Testis (tissue), 2 donors: ENCODE data around the gene MANBA.

Experiments used
- CTCF ChIP-seq, 3 experiments: fragments of 450-650 bp in 2 of 3; fragments of 200-600 bp in 1 of 3; sonication (generic) in 1 of 3; IDR thresholded peaks; one replicate each; pipeline ENCODE4 v1.5.1; 2016 to 2019; ENCODE audit warnings: antibody characterized with exemption in 3 of 3, mild to moderate bottlenecking in 2 of 3, moderate library complexity in 1 of 3
- POLR2A ChIP-seq: fragments of 450-650 bp; IDR thresholded peaks from one replicate; pipeline ENCODE4 v1.6.1; 2017; ENCODE audit warnings: antibody characterized with exemption, mild to moderate bottlenecking, moderate library complexity

GRCh38 chr4:102761906-102762305 is 1.1 kb upstream of the MANBA start:
- TF ChIP-seq CTCF (IDR thresholded peaks at IDR 0.05) = no peak
- no peak for TF ChIP-seq POLR2A
